HEK293T (cell line): ENCODE results near the gene CDKN3.

Experiments used
- BHLHE40 ChIP-seq: fragments of 450-650 bp; IDR thresholded peaks from 2 replicates; pipeline ENCODE4 v1.6.1; 2016; ENCODE audit warnings: mild to moderate bottlenecking, moderate library complexity, borderline replicate concordance
- FOXA1 ChIP-seq: fragments of 450-650 bp; IDR thresholded peaks from 2 replicates; pipeline ENCODE4 v1.6.1; 2016; ENCODE audit warnings: mild to moderate bottlenecking
- FOXK2 ChIP-seq: fragments of 450-650 bp; IDR thresholded peaks from 2 replicates; pipeline ENCODE4 v1.6.1; 2016; ENCODE audit warnings: mild to moderate bottlenecking
- FOXM1 ChIP-seq: fragments of 450-650 bp; IDR thresholded peaks from 2 replicates; pipeline ENCODE4 v1.6.1; 2017; ENCODE audit warnings: mild to moderate bottlenecking, borderline replicate concordance
- L3MBTL2 ChIP-seq: fragments of 450-650 bp; conservative IDR thresholded peaks from 2 replicates; pipeline ENCODE4 v1.6.1; 2016; ENCODE audit warnings: mild to moderate bottlenecking
- LEF1 ChIP-seq: fragments of 450-650 bp; IDR thresholded peaks from 2 replicates; pipeline ENCODE4 v1.6.1; 2017; ENCODE audit warnings: mild to moderate bottlenecking, borderline replicate concordance
- NFRKB ChIP-seq: fragments of 450-650 bp; IDR thresholded peaks from 2 replicates; pipeline ENCODE4 v1.6.1; 2016; ENCODE audit warnings: mild to moderate bottlenecking, moderate library complexity
- PKNOX1 ChIP-seq: fragments of 450-650 bp; IDR thresholded peaks from 2 replicates; pipeline ENCODE4 v1.6.1; 2016
- SP1 ChIP-seq: fragments of 450-650 bp; IDR thresholded peaks from 2 replicates; pipeline ENCODE4 v1.6.1; 2017
- SUZ12 ChIP-seq: fragments of 450-650 bp; IDR thresholded peaks from 2 replicates; pipeline ENCODE4 v1.6.1; 2016; ENCODE audit warnings: mild to moderate bottlenecking
- TARDBP ChIP-seq: fragments of 450-650 bp; IDR thresholded peaks from 2 replicates; pipeline ENCODE4 v1.6.1; 2016
- ZNF384 ChIP-seq: fragments of 450-650 bp; IDR thresholded peaks from 2 replicates; pipeline ENCODE4 v1.6.1; 2016

GRCh38 chr14:54394596-54394995, 2.2 kb upstream of the CDKN3 start:
- no peak for TF ChIP-seq TARDBP
- TF ChIP-seq FOXM1, result no peak
- no peak for TF ChIP-seq SP1
- TF ChIP-seq FOXK2, result no peak
- no peak for TF ChIP-seq SUZ12
- no peak for TF ChIP-seq BHLHE40
- no peak for TF ChIP-seq LEF1
- TF ChIP-seq L3MBTL2, result no peak
- no peak for TF ChIP-seq FOXA1
- no peak for TF ChIP-seq ZNF384
- no peak for TF ChIP-seq PKNOX1
- TF ChIP-seq NFRKB, result no peak
